HUES48 (cell line): Measurements from ENCODE around the gene PACRG.
"Not testable (repeated sequence)": the region's sequence is repeated elsewhere in the genome, so short reads cannot be mapped to it uniquely, and the experiment has no call there.

Experiments
- H3K27ac ChIP-seq: one replicate; pipeline ENCODE4 v1.7.0; 2013; ENCODE audit warnings: low read depth, low read length, inconsistent platforms
- H3K27me3 ChIP-seq: 2 replicates; pipeline ENCODE4 v1.6.1; 2013; ENCODE audit warnings: mild to moderate bottlenecking, low read length; ENCODE audit not compliant: control insufficient read depth, insufficient read depth
- H3K36me3 ChIP-seq: 2 replicates; pipeline ENCODE4 v1.6.1; 2013; ENCODE audit warnings: low read length; ENCODE audit not compliant: control insufficient read depth, insufficient read depth
- H3K4me1 ChIP-seq: 2 replicates; pipeline ENCODE4 v1.6.1; 2013; ENCODE audit warnings: mild to moderate bottlenecking, low read length; ENCODE audit not compliant: control insufficient read depth, insufficient read depth
- H3K4me3 ChIP-seq: 2 replicates; pipeline ENCODE4 v1.5.1; 2013; ENCODE audit warnings: mild to moderate bottlenecking, low read depth, low read length
- H3K9ac ChIP-seq: 2 replicates; pipeline ENCODE4 v1.6.1; 2013; ENCODE audit warnings: mild to moderate bottlenecking, low read depth, low read length, moderate library complexity
- H3K9me3 ChIP-seq: 2 replicates; pipeline ENCODE4 v1.6.1; 2013; ENCODE audit warnings: low read length; ENCODE audit not compliant: control insufficient read depth, insufficient read depth

Gene PACRG

GRCh38 chr6:162964488-162965140 lies 236.8 kb downstream of the PACRG start:
- no peaks in the 10 kb centered on the region for H3K9me3 ChIP-seq
- H3K4me3 ChIP-seq, result no peak overlapping the region
- H3K4me1 ChIP-seq, result no peaks in the 10 kb centered on the region
- no peaks in the 10 kb centered on the region for H3K36me3 ChIP-seq
- H3K9ac ChIP-seq, result no peak overlapping the region
- no peaks in the 10 kb centered on the region for H3K27me3 ChIP-seq
- H3K27ac ChIP-seq, result no peak overlapping the region

- Histone ChIP-seq H3K27ac (no peak overlapping the region), H3K9ac (no peak overlapping the region), H3K27me3 (no peaks in the 10 kb centered on the region), H3K4me1 (no peaks in the 10 kb centered on the region), H3K9me3 (no peaks in the 10 kb centered on the region), H3K4me3 (no peak overlapping the region), H3K36me3 (no peaks in the 10 kb centered on the region)
Measured at GRCh38 chr6:162965366-162965765, 237.6 kb downstream of the PACRG start.

GRCh38 chr6:162970246-162970645 lies 242.5 kb downstream of the PACRG start:
- H3K4me3 ChIP-seq, result no peak overlapping the region
- H3K9ac ChIP-seq, result no peak overlapping the region

GRCh38 chr6:162971356-162971755 lies 243.6 kb downstream of the PACRG start:
- Histone ChIP-seq H3K9ac (no peak overlapping the region), H3K27ac (no peak overlapping the region), H3K4me3 (no peak overlapping the region), H3K9me3 (no peaks in the 10 kb centered on the region), H3K27me3 (no peaks in the 10 kb centered on the region), H3K36me3 (no peaks in the 10 kb centered on the region), H3K4me1 (no peaks in the 10 kb centered on the region; the same call in 1 of the 2 replicates)

More at GRCh38 chr6:162970246-162970645, 242.5 kb downstream of the PACRG start:
- Histone ChIP-seq H3K27ac (no peak overlapping the region), H3K36me3 (no peaks in the 10 kb centered on the region), H3K27me3 (no peaks in the 10 kb centered on the region), H3K9me3 (no peaks in the 10 kb centered on the region), H3K4me1 (no peaks in the 10 kb centered on the region)

GRCh38 chr6:162973151-162973872 lies 245.5 kb downstream of the PACRG start:
- Histone ChIP-seq H3K4me1 (no peaks in the 10 kb centered on the region; the same call in 1 of the 2 replicates), H3K27ac (no peak overlapping the region), H3K4me3 (no peak overlapping the region), H3K27me3 (no peaks in the 10 kb centered on the region), H3K9me3 (no peaks in the 10 kb centered on the region), H3K9ac (no peak overlapping the region), H3K36me3 (no peaks in the 10 kb centered on the region)

- Histone ChIP-seq H3K27ac (no peak overlapping the region), H3K36me3 (no peaks in the 10 kb centered on the region), H3K4me1 (no peaks in the 10 kb centered on the region; the same call in 1 of the 2 replicates), H3K9me3 (no peaks in the 10 kb centered on the region), H3K9ac (no peak overlapping the region), H3K4me3 (no peak overlapping the region), H3K27me3 (no peaks in the 10 kb centered on the region)
Measured at GRCh38 chr6:162973980-162974379, 246.2 kb downstream of the PACRG start.

- H3K9me3 ChIP-seq, result no peaks in the 10 kb centered on the region
- no peaks in the 10 kb centered on the region; the same call in 1 of the 2 replicates for H3K4me1 ChIP-seq
- H3K27me3 ChIP-seq, result no peaks in the 10 kb centered on the region
- H3K4me3 ChIP-seq, result no peak overlapping the region
- H3K36me3 ChIP-seq, result no peaks in the 10 kb centered on the region
- H3K27ac ChIP-seq, result no peak overlapping the region
- no peak overlapping the region for H3K9ac ChIP-seq
Measured at GRCh38 chr6:162974685-162975084, 246.9 kb downstream of the PACRG start.

GRCh38 chr6:162976141-162976540 lies 248.4 kb downstream of the PACRG start:
- no peak overlapping the region for H3K27ac ChIP-seq
- no peaks in the 10 kb centered on the region for H3K9me3 ChIP-seq
- H3K9ac ChIP-seq, result no peak overlapping the region
- no peak overlapping the region for H3K4me3 ChIP-seq
- H3K36me3 ChIP-seq, result no peaks in the 10 kb centered on the region
- H3K27me3 ChIP-seq, result no peaks in the 10 kb centered on the region
- H3K4me1 ChIP-seq, result no peaks in the 10 kb centered on the region; the same call in 1 of the 2 replicates

GRCh38 chr6:162983234-162983633 lies 255.5 kb downstream of the PACRG start:
- H3K9me3 ChIP-seq, H3K27me3 ChIP-seq, H3K9ac ChIP-seq, H3K36me3 ChIP-seq, H3K4me1 ChIP-seq, H3K4me3 ChIP-seq, H3K27ac ChIP-seq: not testable (repeated sequence)

GRCh38 chr6:162998777-162999176 lies 271.0 kb downstream of the PACRG start:
- Histone ChIP-seq H3K36me3 (no peaks in the 10 kb centered on the region), H3K27me3 (no peaks in the 10 kb centered on the region), H3K9ac (no peak overlapping the region), H3K4me1 (no peaks in the 10 kb centered on the region), H3K9me3 (no peaks in the 10 kb centered on the region), H3K27ac (no peak overlapping the region), H3K4me3 (no peak overlapping the region)

GRCh38 chr6:162999575-163000285 lies 272.0 kb downstream of the PACRG start:
- Histone ChIP-seq H3K36me3 (no peaks in the 10 kb centered on the region), H3K27me3 (no peaks in the 10 kb centered on the region), H3K27ac (no peak overlapping the region), H3K9ac (no peak overlapping the region), H3K9me3 (no peaks in the 10 kb centered on the region), H3K4me1 (no peaks in the 10 kb centered on the region), H3K4me3 (no peak overlapping the region)
